ENCODE results near the gene NSG1.

NSG1 gene

DNA sequence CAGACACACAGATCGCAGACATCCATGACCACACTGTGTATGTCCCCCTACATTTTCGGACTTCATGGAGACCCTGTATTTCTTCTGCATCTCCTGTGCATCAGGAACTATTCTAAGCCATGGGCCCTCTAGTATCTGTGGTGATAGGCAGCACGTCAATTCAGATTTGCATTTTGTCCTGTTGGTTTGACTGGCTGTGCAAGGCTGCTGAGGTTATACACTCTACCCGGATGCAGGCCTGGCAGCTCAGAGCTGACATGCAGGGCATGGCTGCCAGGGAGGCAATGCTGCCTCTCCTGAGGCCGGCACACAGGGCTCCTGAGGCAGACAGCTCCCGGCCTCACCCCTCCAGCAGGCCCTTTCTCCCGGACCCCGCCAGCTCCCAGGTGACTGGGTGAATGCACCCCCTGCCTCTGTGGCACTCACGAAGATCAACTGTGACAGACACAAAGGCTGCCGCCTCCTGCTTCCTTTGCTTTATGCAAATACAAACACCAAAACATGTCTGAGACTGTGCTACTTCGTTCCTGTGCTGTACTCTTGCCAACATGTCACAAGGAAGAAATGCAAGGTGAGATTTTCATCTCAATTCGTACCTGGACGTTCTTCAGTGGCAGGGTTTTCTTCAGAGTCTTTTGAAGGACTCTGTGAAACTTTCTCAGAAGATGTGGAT lies 51.0 kb downstream of the NSG1 start:
- TF ChIP-seq, protein P1, sequence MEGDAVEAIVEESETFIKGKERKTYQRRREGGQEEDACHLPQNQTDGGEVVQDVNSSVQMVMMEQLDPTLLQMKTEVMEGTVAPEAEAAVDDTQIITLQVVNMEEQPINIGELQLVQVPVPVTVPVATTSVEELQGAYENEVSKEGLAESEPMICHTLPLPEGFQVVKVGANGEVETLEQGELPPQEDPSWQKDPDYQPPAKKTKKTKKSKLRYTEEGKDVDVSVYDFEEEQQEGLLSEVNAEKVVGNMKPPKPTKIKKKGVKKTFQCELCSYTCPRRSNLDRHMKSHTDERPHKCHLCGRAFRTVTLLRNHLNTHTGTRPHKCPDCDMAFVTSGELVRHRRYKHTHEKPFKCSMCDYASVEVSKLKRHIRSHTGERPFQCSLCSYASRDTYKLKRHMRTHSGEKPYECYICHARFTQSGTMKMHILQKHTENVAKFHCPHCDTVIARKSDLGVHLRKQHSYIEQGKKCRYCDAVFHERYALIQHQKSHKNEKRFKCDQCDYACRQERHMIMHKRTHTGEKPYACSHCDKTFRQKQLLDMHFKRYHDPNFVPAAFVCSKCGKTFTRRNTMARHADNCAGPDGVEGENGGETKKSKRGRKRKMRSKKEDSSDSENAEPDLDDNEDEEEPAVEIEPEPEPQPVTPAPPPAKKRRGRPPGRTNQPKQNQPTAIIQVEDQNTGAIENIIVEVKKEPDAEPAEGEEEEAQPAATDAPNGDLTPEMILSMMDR (IDR thresholded peaks at IDR 0.05; ENCODE audit: insufficient read depth, missing control alignments) = no peak
- FAIRE-seq = no peak
- DNase-seq (ENCODE audit: insufficient read length, low spot score) = no peak

DNA sequence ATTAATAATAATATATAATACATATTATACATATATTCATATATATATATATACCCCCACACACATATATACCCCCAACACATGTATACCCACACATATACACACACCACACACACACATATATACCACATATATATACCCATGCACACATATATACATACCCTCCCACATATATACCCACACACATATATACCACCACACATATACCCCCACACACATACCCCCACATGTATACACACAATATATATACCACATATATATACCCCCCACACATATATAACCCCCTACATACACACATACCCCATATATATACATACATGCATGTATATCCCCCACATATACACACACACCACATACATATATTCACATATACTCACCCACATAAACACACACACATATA lies 52.0 kb downstream of the NSG1 start:
- no peak for DNase-seq (ENCODE audit: insufficient read length, low spot score)
- no peak for FAIRE-seq
- TF ChIP-seq, protein P1 (IDR thresholded peaks at IDR 0.05; ENCODE audit: insufficient read depth, missing control alignments) = no peak

DNA sequence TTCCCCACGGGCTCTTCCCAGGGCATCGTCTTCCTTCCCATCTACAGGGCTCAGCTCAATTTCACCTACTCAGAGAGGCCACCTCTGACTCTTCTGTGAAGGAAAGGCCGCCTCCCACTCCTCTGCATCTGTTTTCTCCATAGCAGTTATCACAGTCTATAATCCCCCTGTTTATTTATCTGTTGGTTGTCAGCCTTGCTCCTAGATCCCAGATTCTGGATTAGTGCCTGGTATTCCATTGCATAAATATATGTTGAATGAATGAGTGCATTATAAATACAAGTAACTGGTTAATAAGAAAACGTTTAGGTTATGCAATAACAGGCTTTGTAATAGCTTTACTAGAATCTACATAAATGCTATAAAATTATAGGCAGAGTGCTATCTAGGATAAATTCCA lies 52.9 kb downstream of the NSG1 start:
- DNase-seq (ENCODE audit: insufficient read length, low spot score) (no peak), FAIRE-seq (no peak)
- TF ChIP-seq, protein P1 (IDR thresholded peaks at IDR 0.05; ENCODE audit: insufficient read depth, missing control alignments) = no peak

DNA sequence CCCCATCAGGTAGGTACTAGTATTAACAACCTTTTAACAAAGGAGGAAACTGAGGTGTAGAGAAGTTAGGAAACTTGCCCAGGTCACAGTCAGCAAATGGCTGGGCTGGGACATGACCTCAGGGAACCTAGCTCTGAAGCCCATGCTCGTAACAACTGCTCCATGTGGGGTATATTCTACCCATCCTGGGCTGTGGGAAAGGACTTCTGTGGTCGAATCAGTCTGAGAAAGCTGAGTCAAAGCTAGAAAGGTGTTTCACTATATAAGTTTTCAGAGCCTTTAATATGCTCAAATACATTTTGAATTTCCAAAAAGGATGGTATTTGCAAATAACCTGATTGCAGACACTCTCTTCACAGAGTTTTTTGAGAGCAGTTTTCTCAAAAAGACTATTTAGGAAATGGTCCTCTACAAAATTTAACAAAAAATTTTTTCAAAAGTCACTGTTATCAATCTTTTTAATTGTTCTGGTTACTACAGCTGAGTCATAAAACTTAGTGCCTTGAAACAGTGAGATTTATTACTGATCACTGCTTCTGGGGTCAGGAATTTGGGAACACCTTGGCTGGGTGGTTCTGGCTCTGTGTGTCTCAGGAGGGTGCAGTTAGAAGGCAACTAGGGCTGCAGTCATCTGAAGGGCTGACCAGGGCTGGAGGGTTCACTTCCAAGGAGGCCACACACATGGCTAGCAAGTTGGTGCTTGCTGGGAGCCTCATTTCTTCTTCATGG lies 53.6 kb downstream of the NSG1 start:
- FAIRE-seq (no peak), DNase-seq (ENCODE audit: insufficient read length, low spot score) (no peak)
- TF ChIP-seq, protein P1 (IDR thresholded peaks at IDR 0.05; ENCODE audit: insufficient read depth, missing control alignments) = no peak

DNA sequence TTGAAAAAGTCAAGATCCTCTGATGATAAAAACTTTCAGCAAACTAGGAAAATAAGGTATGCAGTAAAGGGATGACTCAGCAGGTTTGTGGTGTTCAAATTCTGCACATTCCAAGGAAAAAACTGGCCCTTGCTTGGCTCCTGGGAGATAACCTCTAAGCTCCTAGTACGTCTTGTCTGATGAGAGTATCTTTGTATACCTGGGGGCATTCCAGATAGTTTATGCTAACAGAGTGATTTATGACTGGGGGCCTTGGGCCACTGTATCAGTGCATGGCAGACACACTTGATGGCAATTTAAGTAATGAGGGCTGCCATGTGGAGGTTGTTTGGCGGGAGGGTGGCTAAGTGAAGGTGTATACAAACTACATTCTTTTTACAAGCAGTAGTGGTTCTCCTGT lies 56.9 kb downstream of the NSG1 start:
- TF ChIP-seq, protein P1 (IDR thresholded peaks at IDR 0.05; ENCODE audit: insufficient read depth, missing control alignments) = no peak
- FAIRE-seq (no peak), DNase-seq (ENCODE audit: insufficient read length, low spot score) (no peak)

DNA sequence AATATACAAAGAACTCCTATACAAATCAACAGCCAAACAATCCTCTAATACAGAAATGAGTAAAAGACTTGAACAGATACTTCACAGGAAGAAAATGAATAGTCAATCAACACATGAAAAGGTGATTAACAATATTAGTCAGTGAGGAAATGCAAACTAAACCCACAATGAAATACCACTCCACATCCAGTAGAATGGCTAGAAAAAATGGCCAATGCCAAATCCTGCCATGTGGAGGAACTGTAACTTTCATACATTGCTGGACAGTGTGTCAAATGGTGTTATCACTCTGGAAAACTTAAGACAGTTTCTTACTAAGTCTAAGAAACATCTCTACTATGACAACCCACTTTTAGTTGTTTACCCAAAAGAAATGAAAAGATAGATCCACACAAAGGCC lies 59.5 kb downstream of the NSG1 start:
- no peak for DNase-seq (ENCODE audit: insufficient read length, low spot score)
- no peak for FAIRE-seq

More for the DNA sequence above, 59.5 kb downstream of the NSG1 start:
- TF ChIP-seq, protein P1 (IDR thresholded peaks at IDR 0.05; ENCODE audit: insufficient read depth, missing control alignments) = no peak

Measured in D721Med (cell line).